Central memory CD8-positive, alpha-beta T cell (primary cell): ENCODE results near the gene MRTFB.

Experiments used
- ATAC-seq: fragments of 150-1000 bp; cut with Tn5 transposase; replicated peaks from 2 replicates; pipeline ENCODE4 v1.10.0; 2022; ENCODE audit warnings: mild to moderate bottlenecking, moderate FRiP score, moderate number of reproducible peaks; ENCODE audit not compliant: poor library complexity, severe bottlenecking; ENCODE audit errors: extremely low read depth
- DNase-seq, 2 donors: peaks; one replicate each; pipeline ENCODE4 v3.0.0; 2021; ENCODE audit warnings: low spot score in 2 of 2
- H3K27ac Mint-ChIP-seq: one replicate; pipeline ENCODE4 v1.8.0; 2022; ENCODE audit warnings: low read depth, mild to moderate bottlenecking, moderate library complexity, mixed read lengths
- H3K27me3 Mint-ChIP-seq: one replicate; pipeline ENCODE4 v1.8.0; 2022; ENCODE audit warnings: mixed read lengths
- H3K36me3 Mint-ChIP-seq: one replicate; pipeline ENCODE4 v1.8.0; 2022; ENCODE audit warnings: mild to moderate bottlenecking, moderate library complexity, mixed read lengths; ENCODE audit not compliant: insufficient read depth
- H3K4me1 Mint-ChIP-seq: one replicate; pipeline ENCODE4 v1.8.0; 2022; ENCODE audit warnings: mixed read lengths
- H3K4me3 Mint-ChIP-seq: one replicate; pipeline ENCODE4 v1.8.0; 2022; ENCODE audit warnings: mild to moderate bottlenecking, moderate library complexity, mixed read lengths
- H3K9me3 Mint-ChIP-seq: one replicate; pipeline ENCODE4 v1.8.0; 2022; ENCODE audit warnings: mixed read lengths

Gene MRTFB

GRCh38 chr16:14071576-14072271 is 605 bp downstream of the MRTFB start:
- peak overlapping the region; percentile 67 for H3K27ac Mint-ChIP-seq
- no peaks in the 10 kb centered on the region for H3K27me3 Mint-ChIP-seq
- peaks cover 8% of the 10 kb centered on the region for H3K4me1 Mint-ChIP-seq
- no peaks in the 10 kb centered on the region for H3K9me3 Mint-ChIP-seq
- peaks cover 15% of the 10 kb centered on the region for H3K36me3 Mint-ChIP-seq
- H3K4me3 Mint-ChIP-seq, result peak overlapping the region; percentile 91
- DNase-seq, result no peak
- ATAC-seq, result peak; percentile 38

GRCh38 chr16:14072360-14072759 is 1.2 kb downstream of the MRTFB start:
- peaks cover 8% of the 10 kb centered on the region for H3K4me1 Mint-ChIP-seq
- no peak overlapping the region for H3K27ac Mint-ChIP-seq
- no peak for DNase-seq
- no peaks in the 10 kb centered on the region for H3K9me3 Mint-ChIP-seq
- H3K27me3 Mint-ChIP-seq, result no peaks in the 10 kb centered on the region
- ATAC-seq, result no peak
- H3K4me3 Mint-ChIP-seq, result peak overlapping the region; percentile 91
- peaks cover 15% of the 10 kb centered on the region for H3K36me3 Mint-ChIP-seq

GRCh38 chr16:14074544-14074943 is 3.4 kb downstream of the MRTFB start:
- DNase-seq (no peak), ATAC-seq (no peak)
- Mint-ChIP-seq H3K9me3 (no peaks in the 10 kb centered on the region), H3K4me3 (no peak overlapping the region), H3K27ac (no peak overlapping the region), H3K36me3 (peaks cover 15% of the 10 kb centered on the region), H3K4me1 (peaks cover 14% of the 10 kb centered on the region), H3K27me3 (no peaks in the 10 kb centered on the region)

GRCh38 chr16:14077918-14078317 is 6.8 kb downstream of the MRTFB start:
- ATAC-seq (no peak), DNase-seq (no peak)
- H3K27me3 Mint-ChIP-seq, result no peaks in the 10 kb centered on the region
- H3K36me3 Mint-ChIP-seq, result peaks cover 7% of the 10 kb centered on the region
- H3K9me3 Mint-ChIP-seq, result no peaks in the 10 kb centered on the region
- H3K4me3 Mint-ChIP-seq, result no peak overlapping the region
- no peak overlapping the region for H3K27ac Mint-ChIP-seq
- H3K4me1 Mint-ChIP-seq, result peaks cover 5% of the 10 kb centered on the region

- Mint-ChIP-seq H3K4me3 (no peak overlapping the region), H3K36me3 (no peaks in the 10 kb centered on the region), H3K27ac (no peak overlapping the region), H3K9me3 (no peaks in the 10 kb centered on the region), H3K4me1 (peaks cover 31% of the 10 kb centered on the region), H3K27me3 (no peaks in the 10 kb centered on the region)
- no peak for DNase-seq
- no peak for ATAC-seq
These were observed 15.4 kb downstream of the MRTFB start for GRCh38 chr16:14086477-14086876.

- peaks cover 33% of the 10 kb centered on the region for H3K4me1 Mint-ChIP-seq
These were observed 16.1 kb downstream of the MRTFB start for GRCh38 chr16:14087181-14087580.

GRCh38 chr16:14087590-14088154 is 16.6 kb downstream of the MRTFB start:
- DNase-seq (no peak), ATAC-seq (no peak)
- Mint-ChIP-seq H3K36me3 (no peaks in the 10 kb centered on the region), H3K27ac (no peak overlapping the region), H3K4me3 (no peak overlapping the region), H3K9me3 (no peaks in the 10 kb centered on the region), H3K4me1 (peaks cover 33% of the 10 kb centered on the region), H3K27me3 (no peaks in the 10 kb centered on the region)

More at GRCh38 chr16:14087181-14087580, 16.1 kb downstream of the MRTFB start:
- ATAC-seq (no peak), DNase-seq (no peak)
- Mint-ChIP-seq H3K36me3 (no peaks in the 10 kb centered on the region), H3K9me3 (no peaks in the 10 kb centered on the region), H3K4me3 (no peak overlapping the region), H3K27ac (no peak overlapping the region), H3K27me3 (no peaks in the 10 kb centered on the region)

- no peaks in the 10 kb centered on the region for H3K27me3 Mint-ChIP-seq
- H3K4me3 Mint-ChIP-seq, result no peak overlapping the region
- ATAC-seq (no peak), DNase-seq (no peak)
- H3K4me1 Mint-ChIP-seq, result peaks cover 33% of the 10 kb centered on the region
- no peaks in the 10 kb centered on the region for H3K9me3 Mint-ChIP-seq
- no peak overlapping the region for H3K27ac Mint-ChIP-seq
- no peaks in the 10 kb centered on the region for H3K36me3 Mint-ChIP-seq
These were observed 17.1 kb downstream of the MRTFB start for GRCh38 chr16:14088155-14088753.

- Mint-ChIP-seq H3K9me3 (no peaks in the 10 kb centered on the region), H3K27ac (no peak overlapping the region), H3K4me3 (no peak overlapping the region), H3K4me1 (peaks cover 33% of the 10 kb centered on the region), H3K36me3 (no peaks in the 10 kb centered on the region), H3K27me3 (no peaks in the 10 kb centered on the region)
- DNase-seq, result no peak
- ATAC-seq, result no peak
These were observed 18.2 kb downstream of the MRTFB start for GRCh38 chr16:14089283-14089823.

- Mint-ChIP-seq H3K27ac (no peak overlapping the region), H3K36me3 (no peaks in the 10 kb centered on the region), H3K9me3 (no peaks in the 10 kb centered on the region), H3K27me3 (no peaks in the 10 kb centered on the region), H3K4me3 (no peak overlapping the region), H3K4me1 (peaks cover 39% of the 10 kb centered on the region)
- ATAC-seq, result no peak
- DNase-seq, result no peak
These were observed 21.4 kb downstream of the MRTFB start for GRCh38 chr16:14092561-14092960.

- Mint-ChIP-seq H3K27me3 (no peaks in the 10 kb centered on the region), H3K9me3 (no peaks in the 10 kb centered on the region), H3K4me3 (no peak overlapping the region), H3K4me1 (peaks cover 29% of the 10 kb centered on the region), H3K36me3 (no peaks in the 10 kb centered on the region), H3K27ac (no peak overlapping the region)
- no peak for DNase-seq
- no peak for ATAC-seq
These were observed 24.9 kb downstream of the MRTFB start for GRCh38 chr16:14095883-14096551.

- Mint-ChIP-seq H3K27ac (no peak overlapping the region), H3K9me3 (no peaks in the 10 kb centered on the region), H3K36me3 (no peaks in the 10 kb centered on the region), H3K27me3 (no peaks in the 10 kb centered on the region), H3K4me1 (peaks cover 34% of the 10 kb centered on the region), H3K4me3 (no peak overlapping the region)
- ATAC-seq, result no peak
- no peak for DNase-seq
These were observed 26.3 kb downstream of the MRTFB start for GRCh38 chr16:14097182-14097959.
